ENCODE measurements around the gene SDK2.

SDK2 gene

DNA sequence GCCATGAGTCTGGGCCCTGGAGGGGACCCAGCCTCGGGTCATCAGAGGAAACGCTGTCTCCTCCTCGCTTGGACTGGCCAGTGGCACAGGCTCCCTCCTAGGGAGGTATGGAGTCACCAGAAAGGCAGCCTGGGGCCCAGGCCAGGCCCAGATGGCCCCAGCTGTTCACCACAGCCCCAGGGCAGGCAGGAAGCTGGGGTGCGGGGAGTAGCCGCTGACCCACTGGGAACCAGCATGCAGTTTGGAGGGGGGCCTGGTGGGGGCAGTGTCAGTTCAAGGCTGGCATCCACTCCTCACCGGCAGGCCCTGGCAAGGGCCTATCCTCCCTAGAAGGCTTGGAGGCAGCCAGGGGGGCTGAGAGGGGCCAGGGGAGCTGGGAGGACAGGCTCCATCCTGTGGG, 48.8 kb downstream of the SDK2 start:
- TF ChIP-seq CTCF (IDR thresholded peaks at IDR 0.05; ENCODE audit: insufficient read depth, low read depth, low read length, missing control alignments) = peak; percentile 56
- no peak overlapping the region for H3K4me3 ChIP-seq (ENCODE audit: low read length)
- peak; percentile 36 for DNase-seq (ENCODE audit: low read depth)

GRCh38 chr17:73595068-73595467, 49.2 kb downstream of the SDK2 start:
- no peak for TF ChIP-seq CTCF (IDR thresholded peaks at IDR 0.05; ENCODE audit: insufficient read depth, low read depth, low read length, missing control alignments)
- H3K4me3 ChIP-seq (ENCODE audit: low read length) = no peak overlapping the region
- DNase-seq (ENCODE audit: low read depth) = no peak

GRCh38 chr17:73594598-73594997, 49.6 kb downstream of the SDK2 start:
- no peak for DNase-seq (ENCODE audit: low read depth)
- no peak overlapping the region for H3K4me3 ChIP-seq (ENCODE audit: low read length)
- TF ChIP-seq CTCF (IDR thresholded peaks at IDR 0.05; ENCODE audit: insufficient read depth, low read depth, low read length, missing control alignments) = no peak

DNA sequence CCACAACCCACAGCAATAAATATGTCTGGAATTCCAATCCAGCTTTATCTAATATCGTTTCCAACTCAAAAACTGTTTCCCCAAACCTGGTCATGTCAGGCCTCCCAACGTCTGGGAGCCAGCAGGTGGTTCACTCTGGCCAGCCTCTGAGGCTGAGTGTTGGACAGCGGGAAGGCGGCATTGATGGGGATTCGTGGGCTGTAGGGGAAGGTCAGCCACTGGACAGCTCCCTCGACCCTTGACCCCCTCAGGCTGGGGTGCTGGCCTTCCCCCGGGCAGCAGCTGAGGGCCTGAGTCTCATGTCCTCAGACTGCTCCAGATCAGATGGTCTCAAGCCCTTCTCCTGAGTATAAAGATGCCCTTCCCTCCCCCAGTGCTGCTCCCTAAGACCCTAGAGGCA, 50.2 kb downstream of the SDK2 start:
- no peak for DNase-seq (ENCODE audit: low read depth)
- TF ChIP-seq CTCF (IDR thresholded peaks at IDR 0.05; ENCODE audit: insufficient read depth, low read depth, low read length, missing control alignments) = no peak
- H3K4me3 ChIP-seq (ENCODE audit: low read length) = no peak overlapping the region

DNA sequence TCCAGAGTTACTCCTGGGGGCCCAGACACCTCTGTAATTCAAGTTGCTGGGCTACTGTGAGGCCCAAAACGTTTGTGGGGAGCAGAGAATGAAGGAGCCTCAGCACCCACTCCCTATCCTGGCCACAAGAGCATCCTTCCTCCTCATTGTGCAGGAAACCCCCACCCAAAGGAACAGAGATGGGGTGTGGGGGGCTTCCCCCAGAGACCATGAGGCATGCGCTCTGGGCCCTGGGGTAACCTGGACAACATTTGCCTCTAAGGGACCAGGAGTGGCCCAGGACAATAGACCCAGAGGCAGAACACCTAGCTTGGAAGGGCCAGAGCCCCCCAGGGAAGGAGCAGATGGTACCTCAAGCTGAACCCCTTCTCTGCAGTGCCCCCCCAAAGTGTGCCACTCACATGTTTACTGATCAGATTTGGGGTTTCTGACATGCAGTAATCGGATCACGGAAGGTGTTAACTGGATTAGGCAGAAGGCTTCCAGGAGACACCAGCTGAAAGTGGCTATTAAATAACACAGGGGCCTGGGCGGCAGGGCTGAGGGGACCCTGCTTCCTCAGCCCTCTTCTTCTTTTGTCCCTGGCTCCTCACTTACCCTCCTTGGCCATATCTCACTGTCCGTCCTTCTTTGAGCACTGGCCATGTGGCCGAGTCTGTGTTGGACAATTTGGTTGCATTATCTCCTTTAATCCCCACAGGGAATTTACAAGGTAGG, 50.8 kb downstream of the SDK2 start:
- H3K4me3 ChIP-seq (ENCODE audit: low read length) = no peak overlapping the region
- DNase-seq (ENCODE audit: low read depth) = no peak
- TF ChIP-seq CTCF (IDR thresholded peaks at IDR 0.05; ENCODE audit: insufficient read depth, low read depth, low read length, missing control alignments) = no peak

GRCh38 chr17:73592501-73592961, 51.7 kb downstream of the SDK2 start:
- no peak overlapping the region for H3K4me3 ChIP-seq (ENCODE audit: low read length)
- no peak for DNase-seq (ENCODE audit: low read depth)
- no peak for TF ChIP-seq CTCF (IDR thresholded peaks at IDR 0.05; ENCODE audit: insufficient read depth, low read depth, low read length, missing control alignments)

- no peak overlapping the region for H3K4me3 ChIP-seq (ENCODE audit: low read length)
- no peak for DNase-seq (ENCODE audit: low read depth)
- no peak for TF ChIP-seq CTCF (IDR thresholded peaks at IDR 0.05; ENCODE audit: insufficient read depth, low read depth, low read length, missing control alignments)
These were observed 52.2 kb downstream of the SDK2 start for GRCh38 chr17:73592079-73592415.

All from epithelial cell of esophagus (primary cell).